ENCODE measurements around the gene CELF1.

Gene CELF1

GRCh38 chr11:47524291-47524874 lies 28.5 kb downstream of the CELF1 start:
- peak; percentile 48 for DNase-seq (ENCODE audit: low spot score)
- no peak for TF ChIP-seq CTCF (IDR thresholded peaks at IDR 0.05; ENCODE audit: borderline replicate concordance, control extremely low read depth, extremely low read depth, insufficient read depth, missing control alignments)
- in situ Hi-C loops (cut with MboI; ENCODE audit: low sequenced_read_pairs, unreplicated experiment): no loop called here

DNA sequence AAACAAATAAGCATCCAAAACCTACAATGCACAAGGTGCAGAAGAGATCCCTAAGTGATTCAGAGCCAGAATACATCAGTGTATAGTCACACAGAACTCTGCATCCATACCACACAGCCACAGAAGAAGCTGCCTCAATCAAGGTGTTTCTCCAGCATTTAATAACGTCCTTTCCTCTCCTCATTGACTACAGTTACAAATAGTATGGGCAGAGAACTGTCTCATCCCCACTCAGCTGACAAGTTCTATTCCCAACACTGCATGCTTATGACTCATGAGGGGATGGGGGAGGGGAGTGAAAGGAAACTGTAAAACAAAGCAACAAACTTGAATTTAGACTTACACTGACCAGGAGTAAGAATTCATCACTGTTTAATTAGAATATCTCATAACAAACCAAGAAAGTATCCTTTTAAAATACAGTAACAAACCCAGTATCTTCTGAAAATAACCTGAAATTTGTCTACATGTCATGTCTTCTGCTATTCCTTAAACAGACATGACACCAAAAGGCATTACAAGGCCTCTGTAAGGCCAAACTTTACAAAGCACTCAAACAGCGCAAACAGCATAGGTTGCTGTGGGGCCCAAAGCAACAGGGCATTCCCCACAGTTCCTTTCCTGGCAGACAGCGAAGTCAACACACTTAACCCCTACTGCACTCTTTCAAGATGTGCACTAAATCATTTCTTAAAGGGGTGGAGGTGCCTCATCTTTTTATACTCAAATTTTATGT lies 29.3 kb downstream of the CELF1 start:
- DNase-seq (ENCODE audit: low spot score): peak; percentile 54
- no peak for TF ChIP-seq CTCF (IDR thresholded peaks at IDR 0.05; ENCODE audit: borderline replicate concordance, control extremely low read depth, extremely low read depth, insufficient read depth, missing control alignments)
- in situ Hi-C loops (cut with MboI; ENCODE audit: low sequenced_read_pairs, unreplicated experiment): no loop called here

GRCh38 chr11:47518212-47518964 lies 34.5 kb downstream of the CELF1 start:
- in situ Hi-C loops (cut with MboI; ENCODE audit: low sequenced_read_pairs, unreplicated experiment): no loop called here
- no peak for TF ChIP-seq CTCF (IDR thresholded peaks at IDR 0.05; ENCODE audit: borderline replicate concordance, control extremely low read depth, extremely low read depth, insufficient read depth, missing control alignments)
- DNase-seq (ENCODE audit: low spot score): no peak

DNA sequence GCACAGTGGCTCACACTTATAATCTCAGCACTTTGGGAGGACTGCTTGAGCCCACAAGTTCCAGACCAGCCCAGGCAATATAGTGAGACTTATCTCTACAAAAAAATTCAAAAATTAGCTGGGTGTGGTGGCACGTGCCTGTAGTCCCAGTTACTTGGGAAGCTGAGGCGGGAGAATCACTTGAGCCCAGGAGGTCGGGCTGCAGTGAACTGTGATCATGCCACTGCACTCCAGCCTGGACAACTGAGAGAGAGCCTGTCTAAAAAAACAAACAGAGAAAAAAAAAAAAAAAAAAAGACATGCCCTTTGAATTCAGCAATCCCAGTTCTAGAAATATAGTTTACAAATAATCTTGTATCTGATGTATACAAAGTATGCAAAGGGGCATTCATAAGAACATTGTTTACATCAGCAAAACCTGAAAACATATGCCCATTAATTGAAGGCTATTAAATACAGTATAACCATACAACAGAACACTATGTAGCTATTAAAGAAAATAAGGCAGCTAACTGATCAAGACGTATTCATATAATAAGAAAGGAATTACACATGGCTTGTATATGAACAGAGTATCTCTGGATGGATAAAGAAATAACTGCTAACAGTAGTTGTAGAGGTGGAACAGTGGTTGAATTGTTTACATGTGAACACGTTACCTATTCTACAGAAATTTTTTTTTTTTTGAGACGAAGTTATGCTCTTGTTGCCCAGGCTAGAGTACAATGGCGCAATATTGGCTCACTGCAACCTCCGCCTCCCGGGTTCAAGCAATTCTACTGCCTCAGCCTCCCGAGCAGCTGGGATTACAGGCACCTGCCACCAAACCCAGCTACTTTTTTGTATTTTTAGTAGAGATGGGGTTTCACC lies 35.7 kb downstream of the CELF1 start:
- no peak for DNase-seq (ENCODE audit: low spot score)
- in situ Hi-C loops (cut with MboI; ENCODE audit: low sequenced_read_pairs, unreplicated experiment): no loop called here
- TF ChIP-seq CTCF (IDR thresholded peaks at IDR 0.05; ENCODE audit: borderline replicate concordance, control extremely low read depth, extremely low read depth, insufficient read depth, missing control alignments): no peak

DNA sequence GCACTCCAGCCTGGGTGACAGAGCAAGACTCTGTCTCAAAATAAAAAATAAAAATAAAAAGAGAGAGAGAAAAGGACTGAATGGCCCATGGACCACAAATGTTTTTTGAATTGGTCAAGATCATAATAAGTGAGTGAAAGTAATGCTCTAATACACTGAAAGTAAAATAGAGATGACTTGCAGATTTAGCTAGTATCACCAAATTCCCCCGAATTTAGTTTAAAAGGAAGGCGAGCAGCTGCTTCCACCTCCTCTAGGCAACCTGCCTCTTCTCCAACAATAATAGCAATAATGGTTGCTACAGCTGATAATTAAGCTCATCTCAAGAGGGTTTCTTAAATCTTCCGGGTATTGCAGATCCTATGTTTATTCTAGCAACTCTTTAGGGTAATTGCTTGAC lies 36.8 kb downstream of the CELF1 start:
- no peak for TF ChIP-seq CTCF (IDR thresholded peaks at IDR 0.05; ENCODE audit: borderline replicate concordance, control extremely low read depth, extremely low read depth, insufficient read depth, missing control alignments)
- in situ Hi-C loops (cut with MboI; ENCODE audit: low sequenced_read_pairs, unreplicated experiment): no loop called here
- DNase-seq (ENCODE audit: low spot score): no peak

Measured in GM13976 (cell line).